Measurements from ENCODE around the gene AACS.

AACS gene

GRCh38 chr12:125050446-125050845 is 14.8 kb upstream of the AACS start:
- H3K27ac Mint-ChIP-seq = no peak overlapping the region
- H3K4me1 Mint-ChIP-seq = no peaks in the 10 kb centered on the region
- peaks cover under 1% of the 10 kb centered on the region for H3K27me3 Mint-ChIP-seq (ENCODE audit: low read depth, poor library complexity)
- TF ChIP-seq CTCF (IDR thresholded peaks at IDR 0.05) = no peak
- H3K9me3 Mint-ChIP-seq = peaks cover 12% of the 10 kb centered on the region
- DNase-seq = no peak
- no peak overlapping the region for H3K4me3 Mint-ChIP-seq
- peaks cover 9% of the 10 kb centered on the region for H3K36me3 Mint-ChIP-seq (ENCODE audit: low read depth)

- TF ChIP-seq CTCF (IDR thresholded peaks at IDR 0.05) = no peak
- Mint-ChIP-seq H3K9me3 (peaks cover 12% of the 10 kb centered on the region), H3K27me3 (ENCODE audit: low read depth, poor library complexity) (peaks cover 3% of the 10 kb centered on the region), H3K4me1 (no peaks in the 10 kb centered on the region), H3K36me3 (ENCODE audit: low read depth) (peaks cover 10% of the 10 kb centered on the region), H3K4me3 (no peak overlapping the region), H3K27ac (no peak overlapping the region)
- DNase-seq = no peak
Observed at GRCh38 chr12:125050868-125051267, 14.4 kb upstream of the AACS start.

- H3K36me3 Mint-ChIP-seq (ENCODE audit: low read depth) = peaks cover 10% of the 10 kb centered on the region
- H3K4me1 Mint-ChIP-seq = no peaks in the 10 kb centered on the region
- no peak for TF ChIP-seq CTCF (IDR thresholded peaks at IDR 0.05)
- no peak for DNase-seq
- no peak overlapping the region for H3K4me3 Mint-ChIP-seq
- H3K27me3 Mint-ChIP-seq (ENCODE audit: low read depth, poor library complexity) = peaks cover 3% of the 10 kb centered on the region
- H3K9me3 Mint-ChIP-seq = peaks cover 12% of the 10 kb centered on the region
- H3K27ac Mint-ChIP-seq = no peak overlapping the region
Observed at GRCh38 chr12:125053821-125054220, 11.4 kb upstream of the AACS start.

GRCh38 chr12:125055591-125055990 is 9.6 kb upstream of the AACS start:
- Mint-ChIP-seq H3K27me3 (ENCODE audit: low read depth, poor library complexity) (peaks cover 3% of the 10 kb centered on the region), H3K27ac (no peak overlapping the region), H3K9me3 (peaks cover 24% of the 10 kb centered on the region), H3K4me3 (no peak overlapping the region), H3K4me1 (no peaks in the 10 kb centered on the region), H3K36me3 (ENCODE audit: low read depth) (peaks cover 15% of the 10 kb centered on the region)
- DNase-seq = no peak
- no peak for TF ChIP-seq CTCF (IDR thresholded peaks at IDR 0.05)

GRCh38 chr12:125056306-125056705 is 8.9 kb upstream of the AACS start:
- TF ChIP-seq CTCF (IDR thresholded peaks at IDR 0.05) = no peak
- H3K4me1 Mint-ChIP-seq = no peaks in the 10 kb centered on the region
- no peak overlapping the region for H3K27ac Mint-ChIP-seq
- DNase-seq = no peak
- peaks cover 15% of the 10 kb centered on the region for H3K36me3 Mint-ChIP-seq (ENCODE audit: low read depth)
- peaks cover 3% of the 10 kb centered on the region for H3K27me3 Mint-ChIP-seq (ENCODE audit: low read depth, poor library complexity)
- peaks cover 31% of the 10 kb centered on the region for H3K9me3 Mint-ChIP-seq
- no peak overlapping the region for H3K4me3 Mint-ChIP-seq

- no peak for TF ChIP-seq CTCF (IDR thresholded peaks at IDR 0.05)
- Mint-ChIP-seq H3K36me3 (ENCODE audit: low read depth) (peaks cover 20% of the 10 kb centered on the region), H3K4me1 (no peaks in the 10 kb centered on the region), H3K27me3 (ENCODE audit: low read depth, poor library complexity) (peaks cover 3% of the 10 kb centered on the region), H3K9me3 (peaks cover 45% of the 10 kb centered on the region), H3K4me3 (no peak overlapping the region), H3K27ac (no peak overlapping the region)
- DNase-seq = no peak
Observed at GRCh38 chr12:125057708-125058107, 7.5 kb upstream of the AACS start.

Data from nephron progenitor cell (in vitro differentiated cells).